ENCODE results near the gene TENM4.

Gene TENM4

DNA sequence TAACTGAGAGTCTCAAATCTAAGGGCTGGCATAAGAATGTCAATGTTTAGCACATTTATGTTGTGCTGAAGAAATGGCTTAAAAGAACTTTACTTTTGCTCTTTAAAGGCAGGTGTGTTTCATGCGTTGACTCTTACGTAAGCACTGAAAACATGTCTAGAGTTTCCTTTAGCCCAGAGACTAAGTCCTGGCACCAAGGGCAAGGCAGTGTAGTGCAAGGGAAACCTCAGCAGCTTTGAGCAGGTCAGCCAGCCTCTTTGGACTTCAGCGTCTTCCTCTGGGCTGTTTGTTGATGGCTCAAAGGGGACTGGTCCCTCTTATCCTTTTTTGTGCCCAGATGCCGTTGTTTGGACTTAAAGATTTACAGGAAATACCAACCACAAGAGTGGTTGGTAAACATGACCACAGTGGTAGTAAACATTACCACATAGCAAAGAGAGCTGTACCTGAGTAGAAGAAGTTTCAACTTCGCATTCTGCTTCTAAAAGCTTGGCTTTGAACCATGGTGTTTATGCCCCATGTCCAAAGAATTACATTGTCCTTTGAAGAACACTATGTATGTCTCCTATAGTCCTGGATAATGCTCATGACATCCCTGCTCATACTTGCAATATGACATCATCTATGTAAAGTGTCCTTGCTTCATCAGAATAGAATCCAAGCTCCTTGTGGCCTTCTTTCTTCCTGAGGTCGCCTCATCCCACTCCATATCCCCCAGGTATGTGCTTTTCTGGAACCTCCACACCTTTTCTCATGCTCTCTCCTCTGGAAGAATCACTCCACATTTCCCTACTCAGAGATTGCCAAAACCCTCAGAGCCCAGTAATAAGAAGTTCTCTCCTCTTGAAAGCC, 23.5 kb downstream of the TENM4 start:
- DNase-seq = no peak

DNA sequence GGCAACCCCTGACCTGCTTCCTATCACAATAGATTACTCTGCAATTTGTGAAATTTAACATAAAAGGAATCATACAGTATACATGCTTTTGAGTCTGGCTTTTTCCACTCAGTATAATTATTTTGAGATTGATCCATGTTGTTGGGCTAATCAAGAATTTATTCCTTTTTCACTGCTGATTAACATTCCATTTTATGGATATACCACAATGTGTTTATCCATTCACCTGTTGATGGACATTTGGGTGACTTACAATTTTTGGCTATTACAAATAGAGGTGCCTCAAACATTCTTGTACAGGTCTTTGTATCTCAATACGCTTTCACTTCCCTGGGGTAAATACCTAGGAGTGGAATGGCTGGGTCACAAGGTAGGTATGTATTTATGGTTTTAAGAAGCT, 24.9 kb downstream of the TENM4 start:
- DNase-seq = no peak

DNA sequence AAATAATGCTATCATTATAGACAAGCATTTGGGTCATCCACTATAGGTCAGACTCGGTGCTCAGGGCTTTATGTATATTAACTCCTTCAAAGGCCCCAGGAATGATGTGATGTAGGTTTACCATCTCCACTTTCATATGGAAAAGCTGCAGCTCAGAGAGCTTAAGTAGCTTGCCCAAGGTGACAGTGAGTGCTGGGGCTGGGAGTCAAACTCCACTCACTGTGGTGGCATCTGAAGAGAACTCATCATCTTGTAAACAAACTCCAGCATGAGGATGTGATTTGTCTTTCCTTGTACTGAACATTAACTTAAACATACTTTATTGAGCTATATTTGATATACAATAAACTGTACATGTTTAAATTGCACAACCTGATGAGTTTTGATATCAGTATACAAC, 25.4 kb downstream of the TENM4 start:
- no peak for DNase-seq

DNA sequence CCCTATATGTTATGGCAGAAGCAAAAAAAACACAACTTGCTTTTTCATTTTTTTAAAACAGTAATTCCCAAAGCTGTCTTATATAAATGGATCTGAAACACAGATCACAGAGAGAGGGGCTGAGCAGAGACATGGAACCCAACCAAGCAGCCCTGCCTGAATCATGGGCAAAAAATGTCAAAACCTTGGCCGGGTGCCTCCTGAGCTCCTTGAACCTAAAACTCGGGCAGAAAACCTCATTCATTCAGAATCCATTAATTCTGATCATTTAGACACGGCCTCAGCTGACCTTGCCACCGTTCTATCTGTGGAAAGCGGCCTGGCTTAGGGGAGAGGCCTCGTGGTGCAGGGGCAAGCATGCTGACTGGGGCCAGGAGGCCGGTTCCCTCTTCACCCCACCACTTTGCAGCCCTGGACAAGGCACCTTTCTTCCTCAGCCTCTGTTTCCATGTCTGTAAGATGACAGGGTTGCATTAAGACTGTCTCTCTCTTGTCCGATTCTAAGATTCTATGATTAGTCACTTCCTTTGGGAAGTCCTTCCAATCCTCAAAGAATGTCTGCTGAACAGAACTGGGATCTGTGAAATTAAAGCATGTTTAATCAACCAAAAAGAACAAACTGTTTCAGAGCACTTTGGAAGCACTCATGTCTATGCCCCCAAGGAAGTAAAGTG, 26.0 kb downstream of the TENM4 start:
- no peak for DNase-seq

DNA sequence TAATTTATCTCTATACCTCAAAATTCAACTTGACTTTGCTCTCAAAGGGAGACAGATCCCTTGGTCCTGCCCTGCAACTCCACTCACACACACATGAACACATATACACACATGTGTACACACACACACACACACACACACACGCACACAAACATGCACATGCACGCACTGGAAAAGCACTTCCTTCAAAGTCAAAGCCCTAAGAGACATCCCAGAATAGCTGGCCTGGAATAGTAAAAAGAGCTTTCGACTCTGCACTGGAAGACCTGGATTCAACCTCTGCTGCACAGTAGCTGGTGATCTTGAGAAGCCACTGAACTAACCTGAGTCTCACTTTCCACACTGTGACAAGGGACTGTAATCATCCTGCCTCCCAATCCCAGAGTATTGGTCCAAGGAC, 26.8 kb downstream of the TENM4 start:
- no peak for DNase-seq

DNA sequence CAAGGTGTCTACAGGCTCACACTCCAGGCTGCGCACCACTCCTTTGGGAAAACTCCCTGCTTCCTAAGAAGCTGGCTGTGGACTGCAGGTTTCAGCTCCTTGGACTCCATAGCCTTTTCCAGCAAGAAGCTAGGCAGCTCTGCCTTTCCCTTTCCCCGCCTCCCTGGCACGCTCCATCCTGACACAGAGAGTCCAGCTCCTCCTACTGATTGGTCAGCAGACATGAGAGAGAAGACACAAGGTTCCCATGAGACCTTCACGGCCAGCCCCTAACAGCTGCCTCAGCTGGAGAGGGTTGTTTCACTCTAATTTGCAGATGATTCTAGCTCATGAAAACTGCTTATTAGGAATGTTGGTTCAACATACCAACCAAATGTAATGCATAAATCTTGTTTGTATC, 27.6 kb downstream of the TENM4 start:
- DNase-seq = no peak

DNA sequence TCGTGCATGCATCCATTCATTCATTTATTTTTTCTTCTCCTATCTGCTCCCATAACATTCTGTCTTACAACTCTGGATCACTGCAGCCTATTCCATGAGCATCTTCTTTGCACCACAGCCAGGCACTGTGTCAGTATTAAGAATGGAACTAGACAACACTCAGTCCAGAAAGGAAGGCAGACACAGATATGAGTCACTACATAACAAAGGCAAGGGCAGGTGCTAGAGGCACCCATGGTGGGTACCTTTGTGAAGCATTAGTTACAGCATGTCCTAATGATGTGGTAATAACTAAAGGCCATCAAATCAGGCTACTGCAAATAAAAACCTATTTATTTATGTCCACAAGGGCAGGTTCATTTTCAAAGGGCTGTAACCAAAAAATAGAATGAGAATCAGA, 28.1 kb downstream of the TENM4 start:
- no peak for DNase-seq

DNA sequence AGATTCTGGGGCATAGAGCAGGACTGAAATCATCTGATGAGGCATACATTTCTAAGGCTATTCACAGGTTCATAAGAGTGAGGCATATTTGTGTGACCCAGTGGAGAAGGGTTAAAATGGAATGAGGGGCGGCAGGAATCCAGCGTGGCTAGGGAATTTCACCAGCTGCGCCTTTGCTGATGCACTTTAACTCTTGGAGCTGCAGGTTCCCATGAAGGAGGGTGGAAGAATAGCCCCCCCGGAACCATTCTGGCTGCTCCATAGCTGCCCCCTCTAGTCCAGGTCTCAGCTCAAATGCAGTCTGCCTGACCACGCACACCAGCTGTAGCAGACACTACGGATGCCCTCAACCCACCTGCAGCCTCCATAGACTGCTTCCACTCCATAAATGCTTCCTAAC, 31.5 kb downstream of the TENM4 start:
- DNase-seq = no peak

DNA sequence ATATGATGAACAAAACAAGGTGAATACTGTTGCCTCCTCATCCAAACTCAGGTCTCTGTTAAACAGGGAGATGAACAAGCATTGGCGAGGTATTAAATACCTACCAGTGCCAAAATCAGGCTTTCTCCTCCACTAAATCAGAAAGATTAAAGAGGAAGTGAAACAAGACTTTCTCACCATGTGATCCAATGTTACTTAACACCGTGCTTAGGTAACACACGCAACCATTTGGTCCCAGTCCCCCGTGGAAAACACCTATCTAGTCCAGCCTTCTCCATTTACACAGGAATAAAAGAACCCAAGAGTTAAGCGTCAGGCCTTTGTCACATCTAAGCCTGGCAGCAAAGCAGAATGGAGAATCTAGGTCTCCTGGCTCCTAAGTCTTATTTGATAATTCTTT, 34.5 kb downstream of the TENM4 start:
- DNase-seq = peak in 1 of 2 donors; percentile 14

DNA sequence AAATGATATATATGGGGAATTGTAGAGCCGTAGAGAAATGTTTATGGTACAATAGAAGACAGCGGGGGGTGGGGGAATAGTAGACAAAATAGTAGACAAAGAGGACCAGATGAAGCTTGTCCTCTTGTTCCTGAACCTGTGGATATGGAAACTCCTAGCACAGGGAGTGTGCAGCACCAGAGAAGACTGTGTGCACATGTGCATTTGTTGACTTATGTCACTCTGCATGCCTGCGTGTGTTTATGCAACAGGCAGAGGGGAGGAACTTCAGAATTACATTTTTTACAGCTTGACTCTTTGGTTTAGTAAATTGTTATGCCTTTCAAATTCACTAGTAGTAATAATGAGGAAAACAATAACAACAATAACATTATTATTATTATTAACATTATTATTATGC, 36.0 kb downstream of the TENM4 start:
- DNase-seq = no peak

DNA sequence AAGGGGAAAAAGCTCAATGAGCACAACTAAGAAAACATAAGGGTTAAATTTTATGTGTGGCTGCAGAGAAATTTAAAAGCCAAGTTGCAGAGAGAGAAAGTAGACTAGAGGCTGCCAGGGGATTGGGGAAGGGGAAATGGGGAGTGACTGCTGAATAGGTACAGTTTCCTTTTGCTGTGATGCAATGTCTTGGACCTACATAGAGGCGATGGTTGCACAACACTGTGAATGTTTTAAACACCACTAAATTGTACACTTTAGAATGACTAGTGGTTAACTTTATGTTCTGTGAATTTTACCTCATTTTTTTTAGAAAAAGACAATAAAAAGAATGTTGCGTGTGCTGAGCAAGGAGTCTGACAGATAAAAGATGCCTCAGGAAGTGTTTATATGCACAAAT, 36.5 kb downstream of the TENM4 start:
- DNase-seq = no peak

DNA sequence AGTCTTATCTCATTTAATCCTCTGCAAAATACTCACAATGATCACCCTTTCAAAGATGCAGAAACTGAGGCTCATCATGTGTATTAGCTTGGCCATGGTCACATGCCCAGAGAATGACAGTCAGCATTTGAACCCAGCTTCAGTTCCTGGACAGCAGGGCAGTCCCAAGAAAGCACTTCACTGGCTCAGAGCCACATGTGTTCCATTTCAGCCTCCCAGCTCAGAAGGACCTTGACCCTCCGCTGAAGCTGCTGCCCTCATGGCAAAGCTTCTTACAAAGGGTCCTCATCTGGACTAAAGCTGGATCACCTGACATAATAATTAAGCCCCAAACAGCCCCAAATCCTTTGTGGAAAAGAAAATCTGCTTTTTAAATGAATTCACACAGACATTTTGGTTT, 37.0 kb downstream of the TENM4 start:
- DNase-seq = no peak

DNA sequence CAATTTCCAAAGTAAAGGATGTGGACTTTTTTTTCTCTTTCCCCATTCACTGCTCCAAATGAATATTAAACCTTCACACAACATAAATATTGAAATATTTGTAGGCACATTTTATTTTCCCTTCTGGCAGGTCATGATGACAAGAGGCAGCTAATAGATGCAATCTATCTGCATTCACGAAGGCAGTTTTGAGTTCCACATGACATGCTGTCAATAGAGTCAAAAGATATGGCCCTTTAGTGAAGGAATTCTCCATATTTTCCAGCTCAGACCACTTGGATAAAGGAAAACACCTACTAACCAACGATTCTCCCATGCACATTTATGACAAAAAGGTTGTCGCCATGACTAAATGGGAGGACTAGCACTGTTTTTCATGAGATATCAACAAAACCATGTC, 37.9 kb downstream of the TENM4 start:
- DNase-seq = no peak

DNA sequence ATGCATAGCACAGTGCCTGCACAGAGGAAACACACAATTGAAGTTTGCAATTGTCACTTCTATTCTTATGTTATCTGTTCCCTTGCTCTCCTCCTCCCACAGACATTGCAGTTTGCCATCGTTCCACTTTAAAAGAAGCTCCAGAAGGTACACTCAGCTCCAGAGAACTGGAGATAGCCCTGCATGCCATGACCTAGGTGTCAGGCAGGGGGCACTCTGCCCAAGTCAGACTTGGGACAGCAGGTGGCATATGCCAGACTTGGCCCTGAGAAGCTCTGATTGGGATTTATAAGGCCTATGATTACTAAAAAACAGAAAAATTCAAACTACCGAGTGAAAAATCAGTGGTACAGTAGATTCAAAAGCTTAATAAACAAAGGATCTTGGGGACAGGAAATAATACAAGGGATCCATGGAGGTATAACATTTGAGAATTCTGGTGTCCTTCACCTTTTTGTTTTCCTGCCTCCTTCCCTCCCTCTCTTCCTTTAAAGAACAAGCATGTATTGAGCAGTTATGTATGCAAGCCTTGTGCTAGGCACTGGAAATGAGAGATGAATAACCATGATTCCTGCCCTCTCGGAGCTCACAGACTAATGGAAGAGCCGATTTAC, 40.0 kb downstream of the TENM4 start:
- DNase-seq = peak in 1 of 2 donors; percentile 11

DNA sequence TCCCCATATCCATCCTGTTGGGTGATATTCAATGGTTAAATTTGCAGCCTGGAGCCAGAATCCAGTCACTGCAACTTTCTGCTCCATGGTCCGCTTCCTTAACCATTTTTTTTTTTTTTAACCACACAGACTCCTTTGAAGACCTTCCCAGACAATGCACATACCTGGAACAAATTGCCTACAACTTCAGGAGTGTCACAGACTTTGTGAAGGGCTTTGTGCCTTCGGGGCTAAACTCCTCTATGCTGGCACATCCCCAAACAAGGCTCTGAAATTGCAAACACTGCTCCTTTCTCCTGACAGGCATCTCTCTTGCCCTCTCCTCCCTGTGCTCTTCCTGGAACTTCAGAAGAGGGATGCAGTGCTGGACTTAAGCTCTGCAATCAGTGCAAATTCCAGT, 40.6 kb downstream of the TENM4 start:
- DNase-seq = no peak

DNA sequence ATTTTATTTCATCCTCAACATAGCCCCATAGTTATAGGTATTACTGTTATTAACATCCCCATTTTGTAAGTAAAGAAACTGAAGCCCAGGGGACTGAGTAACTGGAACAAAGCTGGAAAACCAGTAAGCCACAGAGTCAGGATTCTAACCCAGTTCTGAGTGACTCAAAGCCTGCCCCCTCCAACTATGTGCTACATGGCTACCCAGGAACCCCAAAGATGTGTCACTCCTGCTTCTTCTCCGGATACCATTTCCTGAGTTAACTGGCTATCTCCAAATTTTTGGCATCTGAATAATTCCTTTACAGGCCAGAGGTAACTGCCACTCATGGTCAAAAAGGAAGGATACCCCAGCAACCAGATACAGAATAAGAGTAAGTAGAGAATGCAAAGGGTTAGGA, 43.6 kb downstream of the TENM4 start:
- DNase-seq = no peak

DNA sequence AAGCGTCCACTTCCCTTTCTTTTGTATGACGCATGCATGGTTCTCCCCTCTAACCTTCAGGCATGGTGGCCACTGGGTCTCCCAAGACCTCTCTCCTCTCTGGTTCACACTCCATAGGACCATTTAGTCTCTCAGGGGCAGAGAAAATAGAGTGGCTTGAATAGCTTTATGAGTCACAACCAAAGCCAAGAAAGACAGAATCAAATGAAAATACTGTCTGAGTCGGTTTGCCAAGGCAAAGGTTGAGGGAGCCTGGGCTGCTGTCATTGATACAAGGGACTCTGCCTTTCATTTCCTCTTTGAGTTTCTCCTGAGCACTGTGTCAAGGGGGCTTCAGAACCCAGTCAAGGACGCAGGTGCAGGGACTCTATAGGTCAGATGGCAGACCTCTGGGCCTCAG, 44.2 kb downstream of the TENM4 start:
- no peak for DNase-seq

DNA sequence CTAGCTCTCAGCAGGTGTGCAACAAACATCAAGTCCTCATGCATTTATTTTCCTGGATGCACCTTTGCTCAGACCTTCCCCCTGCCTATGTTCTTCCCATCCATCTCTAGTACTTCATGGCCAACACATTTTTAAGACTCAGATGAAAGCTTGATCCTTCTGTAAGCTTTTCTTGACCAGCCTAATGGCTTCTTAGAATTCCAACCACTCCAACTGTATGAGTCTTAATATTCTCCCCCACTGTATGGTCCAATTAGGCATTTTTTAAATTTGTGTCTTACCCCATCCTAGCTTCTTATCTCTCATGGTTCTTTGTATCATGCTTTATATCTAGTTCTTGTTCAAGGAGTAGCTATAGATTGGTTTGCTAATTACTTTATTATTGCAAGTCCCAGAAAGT, 44.8 kb downstream of the TENM4 start:
- no peak for DNase-seq

DNA sequence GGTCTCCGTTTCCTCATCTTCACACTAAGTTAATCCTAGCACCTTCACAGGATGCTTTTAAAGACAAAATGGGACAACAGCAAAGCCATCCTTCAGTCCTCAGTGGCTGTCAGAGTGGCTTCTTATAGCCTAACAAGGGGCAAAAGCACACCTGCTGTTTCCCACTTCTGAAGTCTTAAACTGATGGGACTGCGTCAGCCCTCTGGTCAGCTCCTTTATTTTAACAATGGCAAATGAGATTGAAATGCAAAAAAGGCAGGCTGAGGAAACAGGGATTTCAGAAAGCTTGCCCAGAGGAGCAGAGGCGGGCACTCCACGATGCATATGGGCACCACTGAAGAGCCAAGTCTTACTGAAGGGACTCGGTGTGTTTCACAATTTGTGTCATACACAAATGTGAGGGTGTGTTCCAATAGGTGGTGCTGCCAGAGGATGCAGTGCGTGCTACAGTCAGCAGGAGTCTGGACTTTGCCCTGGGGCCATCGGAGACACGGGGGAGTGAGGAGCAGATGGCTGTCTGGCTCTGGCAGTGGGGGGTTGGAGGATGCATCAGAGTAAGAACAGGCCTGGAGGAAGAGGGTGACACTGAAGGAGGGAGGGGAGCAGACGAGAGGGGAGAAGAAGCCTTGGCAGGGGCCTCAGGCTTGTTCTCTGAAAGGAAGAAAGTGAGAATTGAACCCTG, 47.3 kb downstream of the TENM4 start:
- no peak for DNase-seq

DNA sequence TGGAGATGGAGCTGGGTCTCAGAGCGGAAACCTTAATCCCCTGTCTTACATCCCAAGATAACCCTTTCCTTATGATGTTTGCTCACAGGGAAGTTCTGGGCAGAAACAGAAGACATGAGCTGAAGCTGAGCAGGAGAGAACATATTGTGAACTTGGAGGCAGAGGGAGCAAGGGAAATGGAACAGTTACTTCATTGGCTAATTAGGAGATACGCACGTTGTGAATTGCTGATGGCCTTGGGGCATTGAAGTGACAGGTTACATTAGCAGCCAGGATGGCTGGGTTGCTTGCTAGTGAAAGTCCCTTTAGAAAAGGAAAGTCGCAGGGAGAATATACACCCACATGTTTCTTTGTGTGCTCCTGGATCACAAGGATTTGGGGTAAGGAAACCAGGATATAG, 48.7 kb downstream of the TENM4 start:
- no peak for DNase-seq

DNA sequence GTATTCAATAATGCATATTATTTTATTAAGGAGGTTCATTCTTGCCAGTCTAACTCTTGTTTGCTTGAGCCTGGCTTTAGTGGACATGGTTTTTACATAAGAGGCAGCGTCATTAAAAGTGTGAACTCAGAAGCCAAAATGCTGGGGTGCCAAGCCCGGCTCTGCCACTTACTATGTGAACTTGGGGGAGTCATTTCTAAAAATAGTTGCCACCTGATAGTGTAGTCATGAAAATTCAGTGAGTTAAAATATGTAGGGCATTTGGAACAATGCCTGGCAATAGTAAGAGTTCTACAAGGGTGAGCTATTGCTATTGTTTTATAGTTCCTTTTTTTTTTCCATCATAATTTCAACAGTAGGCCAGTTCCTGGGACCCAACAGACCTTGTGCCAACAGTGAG, 49.9 kb downstream of the TENM4 start:
- DNase-seq = no peak

DNA sequence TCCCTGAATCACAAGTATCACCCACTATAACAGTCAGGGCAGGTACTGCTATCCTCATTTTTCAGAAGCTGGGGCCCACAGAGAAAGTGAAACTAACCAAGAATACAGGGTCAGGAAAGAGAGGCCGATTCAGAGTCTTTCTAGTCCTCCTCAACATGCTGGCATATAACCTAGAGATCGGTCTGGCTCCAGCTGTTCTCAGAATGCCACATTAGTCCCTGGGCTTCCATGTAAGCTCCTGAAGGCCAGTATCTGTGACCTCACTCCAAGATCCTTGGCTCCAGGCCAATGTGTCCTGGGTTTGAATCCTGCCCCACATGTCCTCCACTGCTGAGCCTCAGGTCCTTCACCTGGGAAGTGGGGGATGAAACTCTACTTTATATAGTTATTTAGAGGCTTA, 50.4 kb downstream of the TENM4 start:
- DNase-seq = no peak

DNA sequence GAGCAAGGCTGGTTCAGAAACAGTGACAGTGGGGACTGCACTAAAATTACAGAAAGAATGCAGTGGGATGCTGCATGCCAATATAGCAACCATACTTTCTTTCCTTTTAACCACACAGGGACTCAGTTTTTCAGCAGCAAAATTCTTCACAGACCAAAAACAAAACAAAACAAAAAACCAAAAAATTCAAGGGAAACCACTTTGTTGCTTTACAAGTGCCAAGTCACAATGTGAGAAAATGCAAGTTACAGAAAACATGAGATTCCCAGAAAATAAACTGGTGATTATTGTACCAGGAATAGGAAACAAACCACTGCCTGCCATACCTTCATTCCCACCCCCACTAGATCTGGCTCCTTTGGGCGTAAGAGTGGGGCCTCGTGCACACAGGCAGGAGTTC, 52.6 kb downstream of the TENM4 start:
- no peak for DNase-seq

DNA sequence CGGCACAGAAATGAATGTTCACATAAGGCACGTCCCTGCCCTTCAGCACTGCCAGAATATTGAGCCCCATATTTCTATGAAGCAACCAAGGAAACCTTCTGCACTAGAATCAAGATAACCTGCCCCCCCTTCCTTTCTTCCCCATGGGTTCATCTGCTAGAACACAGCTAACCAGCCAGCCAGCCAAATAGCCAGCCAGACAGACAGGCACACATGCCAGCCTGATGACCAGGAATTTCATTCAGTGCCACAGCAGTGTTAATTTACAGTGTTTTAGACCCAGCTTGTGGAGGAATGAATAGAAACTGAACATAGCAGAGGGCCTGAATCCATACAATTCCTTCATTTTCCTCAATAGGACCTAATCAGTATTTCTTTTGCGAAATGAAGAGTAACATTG, 57.0 kb downstream of the TENM4 start:
- DNase-seq = no peak

All from CD4-positive, alpha-beta T cell treated with Interleukin-1 beta for 1 hour (primary cell).